GM12873 (cell line): Measurements from ENCODE around the gene FAM9A.

Source experiments
- CTCF ChIP-seq: IDR thresholded peaks from 2 replicates; pipeline ENCODE4 v1.5.1; 2012; ENCODE audit warnings: low read depth, mild to moderate bottlenecking, moderate library complexity, low read length, control low read depth; ENCODE audit not compliant: insufficient read depth; ENCODE audit errors: missing control alignments

FAM9A gene

DNA sequence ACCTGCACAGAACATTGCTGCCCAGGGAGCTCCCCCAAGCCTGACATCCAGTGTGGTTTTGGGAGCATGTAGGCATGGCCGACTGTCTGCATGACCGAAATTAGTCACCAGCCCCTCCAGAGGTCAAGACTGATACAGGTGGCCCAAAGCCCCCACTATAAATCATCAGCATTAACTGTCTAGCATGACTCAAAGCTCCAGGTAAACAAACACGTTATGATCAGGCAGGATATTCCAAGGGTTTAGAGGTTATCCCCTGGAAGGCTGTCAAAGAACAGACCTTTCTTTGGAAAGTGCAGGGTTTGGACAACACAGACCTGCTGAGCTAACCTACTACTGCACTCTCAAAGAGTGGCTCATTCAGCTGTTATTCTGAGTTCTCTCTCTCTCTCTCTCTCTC is 2.1 kb upstream of the FAM9A start:
- TF ChIP-seq CTCF = no peak

DNA sequence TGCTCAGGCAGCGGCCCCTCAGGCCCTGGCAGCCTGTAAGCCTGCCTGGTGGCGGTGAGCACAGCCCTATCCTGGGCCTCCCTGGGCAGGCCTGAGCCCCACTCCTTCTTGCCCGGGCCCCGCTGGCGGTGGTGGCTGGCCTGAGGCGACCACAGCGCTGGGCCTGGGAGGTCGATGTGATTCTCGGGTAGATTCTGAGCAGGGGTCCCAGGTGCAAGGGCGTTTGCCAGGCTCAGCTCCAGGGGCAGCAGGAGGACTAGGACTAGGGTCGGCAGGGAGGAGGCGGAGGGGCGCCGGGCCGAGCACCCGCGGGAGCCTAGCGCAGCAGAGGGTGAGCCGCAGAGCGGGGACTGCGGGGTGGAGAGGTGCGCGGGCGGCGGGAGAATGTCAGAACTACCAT is 17.0 kb downstream of the FAM9A start:
- TF ChIP-seq CTCF = no peak

DNA sequence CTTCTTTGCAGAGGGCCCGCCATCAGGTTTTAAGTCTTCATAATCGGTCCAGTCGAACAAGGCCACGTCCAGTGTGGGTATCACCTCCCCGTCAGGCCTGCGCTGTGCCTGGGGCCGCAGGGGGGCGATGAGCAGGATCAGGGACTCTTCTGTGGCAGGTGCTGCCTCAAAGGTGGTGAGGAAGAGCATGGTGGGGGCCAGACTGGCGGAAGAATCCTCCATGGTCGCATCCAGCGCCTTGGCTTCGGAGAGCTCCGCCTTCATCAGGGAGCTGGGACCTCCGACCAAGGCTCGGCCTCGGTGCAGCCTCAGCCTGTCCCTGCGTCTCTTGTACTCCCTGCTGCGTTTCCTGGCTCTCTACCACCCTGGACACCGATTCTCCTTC is 17.5 kb downstream of the FAM9A start:
- TF ChIP-seq CTCF = no peak

DNA sequence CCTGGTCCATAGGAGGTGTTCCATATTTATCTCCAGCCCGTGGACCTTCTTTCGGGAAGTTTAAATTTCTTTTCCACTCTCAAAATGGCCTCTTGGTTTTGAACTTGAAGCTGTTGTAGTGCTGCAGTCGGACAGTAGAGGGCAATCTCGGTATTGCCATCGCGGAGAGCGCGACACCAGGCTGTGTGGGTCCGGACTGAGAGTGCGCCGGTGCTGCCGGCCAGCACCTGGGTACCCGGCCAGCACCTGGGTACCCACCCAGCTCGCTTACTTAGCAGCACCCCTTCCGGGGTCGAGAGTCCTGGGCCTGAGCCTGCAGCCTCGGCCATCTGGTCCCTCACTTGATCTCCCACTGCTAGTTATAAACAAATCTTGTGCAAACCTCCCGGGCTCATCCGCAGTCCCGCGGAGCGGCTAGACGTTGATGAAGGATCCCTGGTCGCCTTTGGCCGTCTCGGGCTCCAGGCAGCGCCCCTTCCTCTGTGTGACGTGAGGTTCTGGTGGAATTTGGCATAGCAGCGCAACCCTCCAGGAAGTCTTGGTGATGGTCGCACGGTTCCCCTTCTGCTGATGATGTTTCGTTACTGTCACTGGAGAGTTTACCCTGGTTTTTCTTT is 18.0 kb downstream of the FAM9A start:
- TF ChIP-seq CTCF = peak; percentile 74

DNA sequence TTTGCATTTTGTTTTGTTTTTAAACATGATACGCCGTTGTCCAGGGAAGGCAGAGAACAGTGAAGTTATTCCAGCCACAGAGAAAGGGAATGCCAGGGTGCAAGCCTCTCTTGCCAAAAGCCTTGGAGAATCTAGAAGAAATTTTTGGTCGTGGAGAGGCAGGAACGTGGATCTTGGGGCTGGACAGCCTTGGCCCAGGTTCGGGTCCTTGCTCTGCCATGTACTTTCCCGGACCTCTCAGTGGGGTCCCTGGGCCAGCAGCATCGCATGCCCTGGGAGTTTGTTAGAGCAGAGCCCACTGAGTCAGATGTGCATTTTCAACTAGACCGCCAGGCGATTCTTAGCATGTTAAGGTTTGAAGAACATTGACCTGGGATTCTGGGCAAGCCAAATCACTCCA is 18.6 kb downstream of the FAM9A start:
- no peak for TF ChIP-seq CTCF

DNA sequence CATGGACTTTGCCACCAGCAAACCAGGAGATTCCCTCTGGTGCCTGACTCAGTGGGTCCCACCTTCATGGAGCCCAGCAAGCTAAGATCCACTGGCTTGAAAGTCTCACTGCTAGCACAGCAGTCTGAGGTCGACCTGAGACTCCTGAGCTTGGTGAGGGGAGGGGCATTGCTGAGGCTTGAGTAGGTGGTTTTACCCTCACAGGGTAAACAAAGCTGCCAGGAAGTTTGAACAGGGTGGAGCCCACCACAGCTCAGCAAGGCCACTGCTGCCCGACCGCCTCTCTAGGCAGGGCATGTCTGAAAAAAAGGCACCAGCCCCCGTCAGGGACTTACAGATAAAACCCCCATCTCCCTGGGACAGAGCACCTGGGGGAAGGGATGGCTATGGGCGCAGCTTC is 28.1 kb downstream of the FAM9A start:
- TF ChIP-seq CTCF = no peak

DNA sequence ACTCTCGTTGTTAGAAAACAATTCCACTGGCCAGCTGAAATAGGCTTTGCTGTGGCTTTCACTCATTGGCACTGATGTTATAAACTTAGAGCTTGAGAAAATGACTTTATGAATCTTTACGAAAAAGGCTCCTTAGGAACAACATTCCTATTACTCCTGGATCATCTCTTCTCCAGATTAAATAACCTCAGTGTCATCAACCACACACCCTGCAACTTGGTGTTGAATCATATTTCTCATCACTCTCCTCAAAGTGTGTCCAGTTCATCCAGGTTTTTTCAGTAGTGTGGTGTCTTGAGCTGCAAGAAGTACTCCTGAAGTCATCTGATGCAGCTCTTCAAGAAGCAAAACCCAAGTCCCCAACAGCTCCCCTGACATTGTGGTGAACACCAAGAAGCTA is 41.2 kb downstream of the FAM9A start:
- no peak for TF ChIP-seq CTCF
